GM12878 (cell line): Measurements from ENCODE around the gene OMP. TPM values are rescaled to one million over a fixed set of nuclear protein-coding genes. Genes with fewer than 3 reads are reported as not detected.

Source experiments
- ATAC-seq: fragments of 200-7000 bp; cut with Tn5 transposase; 3 replicates; pipeline ENCODE4 v1.9.1; 2020; ENCODE audit warnings: mild to moderate bottlenecking, moderate library complexity
- BruUV-seq: library from RNA; stranded (reverse); fragments of 400-500 nt; replicated peaks from 2 replicates; lab custom pipeline; 2021; lab: Mats Ljungman, UMichigan
- CTCF ChIA-PET: fragments of 300-600 bp; sonication (Branson Sonifier 250); formaldehyde crosslinking; extraction: SDS; loops from one replicate; lab custom pipeline; 2021; ENCODE audit warnings: inconsistent platforms; lab: Yijun Ruan, JAX
- POLR2A ChIA-PET: fragments of 350-600 bp; formaldehyde crosslinking; extraction: SDS; loops from one replicate; lab custom pipeline; 2021; ENCODE audit warnings: inconsistent platforms; lab: Charles Lee
- RAD21 ChIA-PET: fragments of 300-600 bp; sonication (Branson Sonifier 250); formaldehyde crosslinking; loops from one replicate; lab custom pipeline; 2023; ENCODE audit warnings: antibody characterized with exemption; ENCODE audit not compliant: unreplicated experiment; lab: Charles Lee
- SMC1A ChIA-PET: fragments of 300-600 bp; sonication (Branson Sonifier 250); formaldehyde crosslinking; loops from one replicate; lab custom pipeline; 2023; ENCODE audit not compliant: unreplicated experiment, uncharacterized antibody; lab: Charles Lee
- DNase-seq: peaks from one replicate; pipeline ENCODE4 v3.0.0-alpha.2; 2011; ENCODE audit warnings: low read depth, low spot score
- FAIRE-seq: peaks from 3 replicates; lab custom pipeline; 2011; peaks lifted over from hg19 to GRCh38; lab: Jason Lieb, UNC
- H2AFZ ChIP-seq: 2 replicates; pipeline ENCODE4 v1.6.0; 2011; ENCODE audit warnings: low read depth, low read length, control low read depth; ENCODE audit not compliant: control insufficient read depth
- H3K27ac ChIP-seq: 2 replicates; pipeline ENCODE4 v1.5.1; 2011; ENCODE audit warnings: control low read depth; ENCODE audit not compliant: control insufficient read depth, insufficient read depth
- H3K27me3 ChIP-seq, 2 experiments: replicated peaks in 1 of 2; 2 replicates each; pipeline versions ENCODE4 v1.6.0 to v1.6.1; 2011; ENCODE audit warnings: low read length in 1 of 2; ENCODE audit not compliant: control insufficient read depth in 2 of 2, insufficient read depth in 2 of 2
- H3K36me3 ChIP-seq, 2 experiments: 2 replicates each; pipeline ENCODE4 v1.5.1; 2011; ENCODE audit warnings: low read length in 1 of 2; ENCODE audit not compliant: control insufficient read depth in 2 of 2, insufficient read depth in 2 of 2
- H3K4me1 ChIP-seq: 2 replicates; pipeline ENCODE4 v1.6.1; 2011; ENCODE audit warnings: mild to moderate bottlenecking, low read length, moderate library complexity, mixed read lengths; ENCODE audit not compliant: control insufficient read depth, insufficient read depth
- H3K4me2 ChIP-seq: 2 replicates; pipeline ENCODE4 v1.6.0; 2011; ENCODE audit warnings: control low read depth; ENCODE audit not compliant: control insufficient read depth, insufficient read depth
- H3K4me3 ChIP-seq: fragments of 200-600 bp; sonication (generic); 2 replicates; pipeline ENCODE4 v1.5.1; 2016
- H3K79me2 ChIP-seq: 2 replicates; pipeline ENCODE4 v1.6.0; 2011; ENCODE audit warnings: low read length; ENCODE audit not compliant: control insufficient read depth, insufficient read depth
- H3K9ac ChIP-seq: 2 replicates; pipeline ENCODE4 v1.8.0; 2011; ENCODE audit warnings: low read length, control low read depth, mixed read lengths; ENCODE audit not compliant: control insufficient read depth, insufficient read depth
- H3K9me3 ChIP-seq: replicated peaks from 3 replicates; pipeline ENCODE4 v1.5.1; 2011; ENCODE audit warnings: mild to moderate bottlenecking, low read length; ENCODE audit not compliant: control insufficient read depth, insufficient read depth
- H4K20me1 ChIP-seq: 2 replicates; pipeline ENCODE4 v1.6.0; 2011; ENCODE audit not compliant: control insufficient read depth, insufficient read depth
- BHLHE40 ChIP-seq, 2 experiments: fragments of 450-650 bp in 1 of 2; IDR thresholded peaks; 2 replicates each; pipeline ENCODE4 v1.6.1; 2011 to 2017; ENCODE audit warnings: low read depth in 2 of 2, borderline replicate concordance in 1 of 2, improper control_type of control experiment in 1 of 2, low read length in 1 of 2, mild to moderate bottlenecking in 1 of 2
- CBFB ChIP-seq: IDR thresholded peaks from 2 replicates; pipeline ENCODE4 v1.6.1; 2016; ENCODE audit warnings: antibody characterized with exemption, low read depth
- CHD4 ChIP-seq: fragments of 200-600 bp; sonication (generic); IDR thresholded peaks from 2 replicates; pipeline ENCODE4 v1.6.1; 2016; ENCODE audit warnings: mild to moderate bottlenecking
- ESRRA ChIP-seq: IDR thresholded peaks from 2 replicates; pipeline ENCODE4 v1.6.1; 2012; ENCODE audit warnings: mild to moderate bottlenecking, low read length, improper control_type of control experiment
- MLLT1 ChIP-seq: fragments of 450-650 bp; IDR thresholded peaks from 2 replicates; pipeline ENCODE4 v1.6.1; 2016; ENCODE audit warnings: mild to moderate bottlenecking
- NFIC ChIP-seq: IDR thresholded peaks from 2 replicates; pipeline ENCODE4 v1.6.1; 2012; ENCODE audit warnings: low read depth, mild to moderate bottlenecking, inconsistent platforms, low read length, moderate library complexity
- PML ChIP-seq: IDR thresholded peaks from 2 replicates; pipeline ENCODE4 v1.6.1; 2012; ENCODE audit warnings: low read length, inconsistent platforms
- POU2F2 ChIP-seq: IDR thresholded peaks from 3 replicates; pipeline ENCODE4 v1.6.1; 2011; ENCODE audit warnings: low read depth, mild to moderate bottlenecking, low read length, borderline replicate concordance
- SIX5 ChIP-seq: IDR thresholded peaks from 2 replicates; pipeline ENCODE4 v1.6.1; 2011; ENCODE audit warnings: mild to moderate bottlenecking, low read depth, low read length, moderate library complexity; ENCODE audit not compliant: severe bottlenecking
- SKIL ChIP-seq: fragments of 450-650 bp; IDR thresholded peaks from 2 replicates; pipeline ENCODE4 v1.6.1; 2017; ENCODE audit warnings: mild to moderate bottlenecking, low read depth, inconsistent platforms; ENCODE audit not compliant: poor library complexity, severe bottlenecking
- SPI1 ChIP-seq: IDR thresholded peaks from 2 replicates; pipeline ENCODE4 v1.6.1; 2011; ENCODE audit warnings: low read depth, mild to moderate bottlenecking, low read length, moderate library complexity, borderline replicate concordance; ENCODE audit not compliant: insufficient read depth
- TARDBP ChIP-seq: IDR thresholded peaks from 2 replicates; pipeline ENCODE4 v1.6.1; 2016; ENCODE audit warnings: borderline replicate concordance
- WGBS: methylation state at CpG from one replicate; pipeline ENCODE4 v1.1.6; 2016; ENCODE audit warnings: low lambda C conversion rate; ENCODE audit not compliant: insufficient replicate concordance, insufficient coverage; ENCODE audit errors: missing lambda C conversion rate; 5-methylcytosine and 5-hydroxymethylcytosine counted together
- in situ Hi-C: fragments of 300-500 bp; cut with MboI; formaldehyde crosslinking; loops from 9 replicates; pipeline ENCODE4 v1.14.3; 2018; ENCODE audit warnings: mixed read lengths
- intact Hi-C: fragments of 100-400 bp; cut with micrococcal nuclease; formaldehyde crosslinking; loops from one replicate; pipeline ENCODE4 v1.14.2; 2022; ENCODE audit not compliant: unreplicated experiment
- polyA plus RNA-seq, 11 experiments: library from polyadenylated mRNA; depleted of rRNA in 4 of 11; unstranded in 6 of 11; stranded (reverse) in 5 of 11; fragments of >200 nt; fragmentation: Nextera tagmentation in 4 of 11; fragmentation: Illumina TruSeq in 1 of 11; extraction: Ambion mirVana in 4 of 11; extraction: Trizol in 1 of 11; gene quantifications; 1 replicate in 1 of 11; 2 replicates in 10 of 11; pipeline versions ENCODE4 v1.2.1 to v1.2.3, GENCODE V29; 2011 to 2016; ENCODE audit warnings: inconsistent platforms in 2 of 11, missing spikeins in 2 of 11, low read depth in 1 of 11
- total RNA-seq, 4 experiments: library from RNA; depleted of rRNA in 3 of 4; stranded (reverse); fragments of >200 nt in 3 of 4; fragmentation: Illumina TruSeq in 1 of 4; extraction: Trizol in 1 of 4; gene quantifications; 2 replicates each; pipeline versions ENCODE4 v1.2.1 to v1.2.3, GENCODE V29; 2013 to 2021

Gene OMP
- total and polyA plus RNA-seq, 10 of the 15 experiments (the other 5 are each of a cell fraction or from before 2014, with no cell fraction given): not detected

- Histone ChIP-seq H3K9ac (no peak overlapping the region), H3K9me3 (no peaks in the 10 kb centered on the region), H3K27ac (no peak overlapping the region), H3K4me3 (no peak overlapping the region), H2AFZ (no peak overlapping the region), H3K4me2 (no peak overlapping the region), H3K27me3 (peaks cover 0 to 1% of the 10 kb centered on the region in 2 experiments; a peak in 2 of 4 replicates), H3K79me2 (no peaks in the 10 kb centered on the region), H4K20me1 (no peaks in the 10 kb centered on the region)
- intact Hi-C loops: no loop called here
- ATAC-seq: peak; percentile 63
- in situ Hi-C loops: no loop called here
- 28% methylated on average over 8 of the region's 8 CpGs for WGBS
- no peak for DNase-seq
- ChIA-PET RAD21 (no interaction called here), SMC1A (interaction anchor here (0.9 kb wide), 1 partner anchor 18 kb away, joined by 4 read pairs; no protein-coding TSS in a partner anchor)
- TF ChIP-seq CBFB (no peak), BHLHE40 (IDR thresholded peaks at IDR 0.05; ENCODE audit: borderline replicate concordance in 1 of 2, low read depth in 2 of 2, low read length in 1 of 2) (peak in 1 of 2 experiments; percentile 21; a peak in 1 of 4 replicates)
- TF ChIP-seq, all 136 proteins: peak for 1
- ChIA-PET POLR2A (interaction anchor here (0.6 kb wide), 1 partner anchor 318 kb away, joined by 6 read pairs; no protein-coding TSS in a partner anchor), CTCF (no interaction called here)
- FAIRE-seq: no peak
- H3K4me1 ChIP-seq: no peaks in the 10 kb centered on the region
- no TSS peak for BruUV-seq
- no peaks in the 10 kb centered on the region for H3K36me3 ChIP-seq
These were observed 29.8 kb upstream of the OMP start for GRCh38 chr11:77072851-77073327.

- TF ChIP-seq SPI1 (no peak), SIX5 (no peak), CHD4 (no peak), PML (no peak), POU2F2 (no peak), TARDBP (no peak), MLLT1 (no peak), SKIL (no peak), ESRRA (no peak), NFIC (no peak)
- no TSS peak for BruUV-seq
- POLR2A ChIA-PET: interaction anchor here (0.6 kb wide), 1 partner anchor 319 kb away, joined by 6 read pairs; no protein-coding TSS in a partner anchor
- ATAC-seq: peak; percentile 60
- intact Hi-C loops (no loop called here), in situ Hi-C loops (no loop called here)
- CTCF ChIA-PET: no interaction called here
- Histone ChIP-seq H3K9ac (no peak overlapping the region), H3K79me2 (no peaks in the 10 kb centered on the region), H3K9me3 (no peaks in the 10 kb centered on the region), H3K4me1 (no peaks in the 10 kb centered on the region), H3K4me3 (no peak overlapping the region), H2AFZ (no peak overlapping the region), H3K4me2 (no peak overlapping the region), H4K20me1 (no peaks in the 10 kb centered on the region), H3K27ac (no peak overlapping the region), H3K36me3 (no peaks in the 10 kb centered on the region), H3K27me3 (peaks cover 0 to 1% of the 10 kb centered on the region in 2 experiments; a peak in 2 of 4 replicates)
- SMC1A ChIA-PET: interaction anchor here (0.9 kb wide), 1 partner anchor 18 kb away, joined by 4 read pairs; no protein-coding TSS in a partner anchor
- DNase-seq: no peak
- WGBS: 52% methylated on average over 11 of the region's 11 CpGs
- RAD21 ChIA-PET: no interaction called here
- no peak for FAIRE-seq
These were observed 29.2 kb upstream of the OMP start for GRCh38 chr11:77073328-77074001.
